ENCODE measurements around the gene MXRA7.
"Not testable (repeated sequence)": the region's sequence is repeated elsewhere in the genome, so short reads cannot be mapped to it uniquely, and the experiment has no call there.

MXRA7 gene

DNA sequence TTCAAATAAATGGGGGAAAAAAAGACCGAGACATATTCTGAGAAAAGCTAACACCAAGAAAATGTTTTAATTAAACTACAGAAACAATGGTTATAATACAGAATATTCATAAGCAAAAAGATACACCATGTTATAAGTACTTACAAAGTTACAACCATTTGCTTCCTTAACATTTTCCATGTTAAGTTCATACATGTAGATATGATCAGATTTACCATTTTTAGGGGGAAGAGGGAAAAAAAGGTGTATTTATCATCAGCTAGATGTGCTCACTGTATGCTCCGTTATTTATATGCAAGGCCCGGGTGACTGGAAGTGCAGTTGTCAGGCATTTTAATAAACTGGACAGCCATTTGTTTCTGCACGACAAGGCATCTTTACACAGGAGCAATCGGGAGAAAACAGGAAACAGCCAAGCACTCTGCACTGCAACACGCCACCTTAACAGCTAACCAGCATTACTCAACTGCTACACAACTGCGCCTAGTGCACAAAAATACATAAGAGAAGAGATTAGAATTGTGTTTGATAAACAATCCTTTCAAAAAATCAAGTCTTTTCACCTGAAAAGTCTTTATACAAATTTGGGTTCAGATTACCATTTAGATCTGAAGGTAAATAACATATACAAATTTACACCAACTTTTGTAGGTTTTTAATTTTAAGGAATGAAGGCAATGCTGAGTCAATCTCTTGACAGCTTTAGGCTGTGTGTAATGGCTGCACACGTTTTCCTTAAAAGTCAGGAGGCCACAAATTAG lies 23.5 kb upstream of the MXRA7 start:
- peak overlapping the region; percentile 99 for H3K4me3 ChIP-seq (ENCODE audit: low read length)

DNA sequence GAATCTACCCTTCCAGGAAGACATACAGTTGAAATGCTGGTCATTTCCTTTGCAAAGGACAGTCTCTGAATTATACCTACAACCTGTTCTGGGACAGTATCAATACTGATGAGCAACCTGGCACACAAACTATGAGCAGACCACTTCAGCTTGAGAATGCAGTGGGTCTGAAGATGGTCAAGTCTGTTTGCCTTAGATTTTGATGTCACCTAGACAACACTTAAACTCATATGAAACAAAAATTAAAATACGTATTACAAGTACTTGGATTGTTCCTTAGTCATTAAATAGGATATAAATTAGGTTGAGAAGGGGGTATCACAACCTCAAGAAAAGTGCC lies 22.8 kb upstream of the MXRA7 start:
- Histone ChIP-seq H3K4me3 (ENCODE audit: low read length) (peak overlapping the region; percentile 99), H3K36me3 (ENCODE audit: control insufficient read depth, insufficient read depth, low read length, severe bottlenecking) (peaks cover 51% of the 10 kb centered on the region)
- no peak for DNase-seq (ENCODE audit: low read depth)

More for the DNA sequence above, 23.5 kb upstream of the MXRA7 start:
- Histone ChIP-seq H3K9me3 (ENCODE audit: control insufficient read depth, low read length) (no peaks in the 10 kb centered on the region), H3K9ac (ENCODE audit: low read length) (peak overlapping the region; percentile 99), H3K4me1 (ENCODE audit: control insufficient read depth, insufficient read depth, low read length) (peaks cover 47% of the 10 kb centered on the region), H3K36me3 (ENCODE audit: control insufficient read depth, insufficient read depth, low read length, severe bottlenecking) (peaks cover 51% of the 10 kb centered on the region), H3K27me3 (replicated peaks; ENCODE audit: control insufficient read depth, insufficient read depth, low read length) (no peaks in the 10 kb centered on the region)
- peak; percentile 45 for DNase-seq (ENCODE audit: low read depth)

DNA sequence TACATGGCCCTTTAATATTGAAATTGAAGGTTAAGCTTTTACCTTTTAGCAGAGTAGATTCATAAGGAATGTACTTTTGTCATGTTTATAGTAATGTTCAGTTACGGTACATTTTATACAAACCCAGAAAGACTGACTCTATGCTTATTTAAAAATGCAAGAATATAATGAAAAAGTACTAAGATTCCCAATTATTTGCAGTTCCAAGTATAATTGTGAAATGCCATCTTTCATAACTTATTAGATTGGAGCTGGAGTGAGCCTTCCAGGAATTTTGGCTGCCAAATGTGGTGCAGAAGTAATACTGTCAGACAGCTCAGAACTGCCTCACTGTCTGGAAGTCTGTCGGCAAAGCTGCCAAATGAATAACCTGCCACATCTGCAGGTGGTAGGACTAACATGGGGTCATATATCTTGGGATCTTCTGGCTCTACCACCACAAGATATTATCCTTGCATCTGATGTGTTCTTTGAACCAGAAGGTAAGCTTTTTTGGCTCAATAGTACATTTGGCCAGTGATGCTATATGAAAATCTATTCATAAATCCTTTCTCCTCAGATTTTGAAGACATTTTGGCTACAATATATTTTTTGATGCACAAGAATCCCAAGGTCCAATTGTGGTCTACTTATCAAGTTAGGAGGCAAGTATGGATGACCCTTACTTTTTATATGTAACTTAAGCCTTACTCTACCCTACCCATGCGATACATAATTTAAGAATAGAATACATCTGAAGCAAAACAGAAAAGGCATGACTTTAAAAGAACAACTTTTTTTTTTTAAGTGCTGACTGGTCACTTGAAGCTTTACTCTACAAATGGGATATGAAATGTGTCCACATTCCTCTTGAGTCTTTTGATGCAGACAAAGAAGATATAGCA lies 22.2 kb upstream of the MXRA7 start:
- peak; percentile 38 for DNase-seq (ENCODE audit: low read depth)
- H3K27me3 ChIP-seq (replicated peaks; ENCODE audit: control insufficient read depth, insufficient read depth, low read length), result no peaks in the 10 kb centered on the region
- peaks cover 51% of the 10 kb centered on the region for H3K36me3 ChIP-seq (ENCODE audit: control insufficient read depth, insufficient read depth, low read length, severe bottlenecking)

More for the DNA sequence above, 22.8 kb upstream of the MXRA7 start:
- Histone ChIP-seq H3K4me1 (ENCODE audit: control insufficient read depth, insufficient read depth, low read length) (peaks cover 42% of the 10 kb centered on the region), H3K9me3 (ENCODE audit: control insufficient read depth, low read length) (no peaks in the 10 kb centered on the region), H3K27me3 (replicated peaks; ENCODE audit: control insufficient read depth, insufficient read depth, low read length) (no peaks in the 10 kb centered on the region), H3K9ac (ENCODE audit: low read length) (peak overlapping the region; percentile 99)

DNA sequence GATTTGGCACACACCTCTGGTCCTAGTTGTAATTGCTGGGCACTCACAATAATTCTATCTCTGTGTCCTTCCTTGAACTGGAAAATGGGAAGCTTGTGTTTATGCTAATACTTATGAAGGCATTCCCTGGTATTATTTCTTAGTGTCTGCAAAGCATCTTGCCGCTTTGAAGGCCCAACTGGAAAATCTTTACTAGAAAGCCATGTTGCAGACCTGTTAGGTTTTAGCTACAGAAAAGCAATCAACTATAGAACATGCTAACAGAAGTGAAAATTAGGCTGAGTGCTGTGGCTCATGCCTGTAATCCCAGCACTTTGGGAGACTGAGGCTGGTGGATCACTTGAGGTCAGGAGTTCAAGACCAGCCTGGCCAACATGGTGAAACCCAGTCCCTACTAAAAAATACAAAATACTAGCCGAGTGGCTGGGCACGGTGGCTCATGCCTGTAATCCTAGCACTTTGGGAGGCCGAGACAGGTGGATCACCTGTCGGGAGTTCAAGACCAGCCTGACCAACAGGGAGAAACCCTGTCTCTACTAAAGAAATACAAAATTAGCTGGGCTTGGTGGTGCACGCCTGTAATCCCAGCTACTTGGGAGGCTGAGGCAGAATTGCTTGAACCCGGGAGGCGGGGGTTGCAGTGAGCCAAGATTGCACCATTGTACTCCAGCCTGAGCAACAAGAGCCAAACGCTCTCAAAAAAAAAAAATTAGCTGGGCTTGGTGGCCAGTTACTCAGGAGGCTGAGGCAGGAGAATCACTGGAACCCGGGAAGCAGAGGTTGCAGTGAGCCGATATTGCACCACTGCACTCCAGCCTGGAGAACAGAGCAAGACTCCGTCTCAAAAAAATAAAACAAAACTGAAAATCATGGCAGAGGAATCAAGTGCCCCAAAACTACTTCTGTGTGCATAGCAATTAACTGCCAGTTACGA lies 21.3 kb upstream of the MXRA7 start:
- Histone ChIP-seq H3K4me1 (ENCODE audit: control insufficient read depth, insufficient read depth, low read length) (peaks cover 53% of the 10 kb centered on the region), H3K36me3 (ENCODE audit: control insufficient read depth, insufficient read depth, low read length, severe bottlenecking) (peaks cover 51% of the 10 kb centered on the region)
- not testable (repeated sequence) for DNase-seq (ENCODE audit: low read depth); H3K9ac ChIP-seq (ENCODE audit: low read length); H3K27me3 ChIP-seq (replicated peaks; ENCODE audit: control insufficient read depth, insufficient read depth, low read length); H3K9me3 ChIP-seq (ENCODE audit: control insufficient read depth, low read length); H3K4me3 ChIP-seq (ENCODE audit: low read length)

More for the DNA sequence above, 22.2 kb upstream of the MXRA7 start:
- Histone ChIP-seq H3K4me3 (ENCODE audit: low read length) (peak overlapping the region; percentile 99), H3K9ac (ENCODE audit: low read length) (no peak overlapping the region), H3K9me3 (ENCODE audit: control insufficient read depth, low read length) (no peaks in the 10 kb centered on the region), H3K4me1 (ENCODE audit: control insufficient read depth, insufficient read depth, low read length) (peaks cover 47% of the 10 kb centered on the region)

DNA sequence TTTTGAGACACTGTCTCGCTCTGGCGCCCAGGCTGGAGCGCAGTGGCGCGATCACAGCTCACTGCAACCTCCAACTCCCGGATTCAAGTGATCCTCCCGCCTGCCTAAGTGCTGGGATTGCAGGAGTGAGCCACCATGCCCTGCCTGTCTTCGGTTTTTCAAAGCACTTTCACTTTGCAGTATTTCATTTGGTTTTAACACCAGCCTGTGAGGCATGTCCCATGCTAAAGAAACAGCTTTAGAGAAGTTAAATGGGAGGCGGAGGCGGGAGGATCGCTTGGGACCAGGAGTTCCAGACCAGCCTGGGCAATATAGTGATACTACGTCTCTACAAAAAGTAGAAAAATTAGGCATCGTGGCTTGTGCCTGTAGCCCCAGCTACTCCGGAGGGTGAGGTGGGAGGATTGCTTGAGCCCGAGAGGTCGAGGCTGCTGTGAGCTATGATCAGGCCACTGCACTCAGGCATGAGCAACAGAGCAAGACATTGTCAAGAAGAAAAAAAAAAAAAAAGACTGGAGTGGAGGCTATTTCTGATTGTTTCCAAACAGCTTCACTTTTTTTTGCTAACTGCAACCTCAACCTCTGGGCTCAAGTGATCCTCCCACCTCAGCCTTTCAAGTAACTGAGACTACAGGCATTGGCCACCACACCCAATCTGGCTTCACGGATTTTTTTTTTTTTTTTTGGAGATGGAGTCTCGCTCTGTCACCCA lies 17.1 kb upstream of the MXRA7 start:
- H3K27me3 ChIP-seq (replicated peaks; ENCODE audit: control insufficient read depth, insufficient read depth, low read length), result no peaks in the 10 kb centered on the region
- peak; percentile 12 for DNase-seq (ENCODE audit: low read depth)
- H3K9ac ChIP-seq (ENCODE audit: low read length), result peak overlapping the region; percentile 95
- H3K9me3 ChIP-seq (ENCODE audit: control insufficient read depth, low read length), result no peaks in the 10 kb centered on the region
- peaks cover 35% of the 10 kb centered on the region for H3K36me3 ChIP-seq (ENCODE audit: control insufficient read depth, insufficient read depth, low read length, severe bottlenecking)
- peaks cover 43% of the 10 kb centered on the region for H3K4me1 ChIP-seq (ENCODE audit: control insufficient read depth, insufficient read depth, low read length)
- peak overlapping the region; percentile 91 for H3K4me3 ChIP-seq (ENCODE audit: low read length)

DNA sequence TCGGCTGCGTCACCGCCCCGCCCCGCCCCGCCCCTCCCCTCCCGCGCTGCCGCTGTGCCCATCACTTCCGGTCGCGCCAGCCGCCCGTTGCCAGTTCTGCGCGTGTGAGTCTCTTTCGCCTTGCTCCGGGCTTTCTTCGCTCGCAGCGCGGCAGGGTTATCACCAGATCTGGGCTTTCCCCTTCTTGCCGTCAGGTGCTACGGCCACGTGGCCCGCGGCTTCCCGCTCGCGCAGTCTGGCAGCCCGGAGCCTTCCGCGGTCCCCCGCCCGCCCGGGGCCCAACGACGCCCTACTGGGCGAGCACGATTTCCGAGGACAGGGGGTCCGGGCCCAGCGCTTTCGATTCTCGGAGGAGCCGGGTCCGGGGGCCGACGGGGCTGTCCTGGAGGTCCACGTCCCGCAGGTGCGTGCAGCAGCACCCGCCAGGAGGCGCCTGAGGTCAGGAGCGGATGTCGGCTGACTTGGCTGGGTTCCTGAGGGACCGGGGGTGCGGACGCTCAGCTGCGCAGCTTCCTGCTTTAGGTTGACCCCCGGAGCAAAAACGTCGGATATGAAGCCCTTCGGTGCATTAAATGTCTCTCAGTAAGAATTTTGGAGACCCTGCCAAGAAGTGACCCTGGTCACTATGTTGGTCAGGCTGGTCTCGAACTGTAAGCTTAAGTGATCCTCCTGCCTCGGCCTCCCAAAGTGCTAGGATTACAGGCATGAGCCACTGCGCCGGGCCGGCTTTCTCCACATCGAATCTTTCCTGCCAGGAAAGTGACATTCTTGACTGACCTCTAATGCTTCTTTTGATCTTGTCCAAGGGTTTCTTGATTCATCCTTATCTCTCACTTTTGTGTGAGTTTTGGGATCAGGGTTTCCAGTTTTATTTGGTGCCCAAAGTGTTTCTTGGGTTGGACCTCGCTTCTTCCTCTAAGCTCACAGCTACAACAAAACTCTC lies 16.3 kb upstream of the MXRA7 start, which contains the start of gene METTL23:
TSS of gene METTL23 (plus strand) at position 64 of the 943 bp plus-strand sequence. CDS start 2,872 bp downstream, outside the sequence.
- H3K4me3 ChIP-seq (ENCODE audit: low read length), result peak within 1 kb of the TSS; percentile 92
- no peaks in the 10 kb centered on the region for H3K9me3 ChIP-seq (ENCODE audit: control insufficient read depth, low read length)
- H3K4me1 ChIP-seq (ENCODE audit: control insufficient read depth, insufficient read depth, low read length), result peaks cover 35% of the 10 kb centered on the region

DNA sequence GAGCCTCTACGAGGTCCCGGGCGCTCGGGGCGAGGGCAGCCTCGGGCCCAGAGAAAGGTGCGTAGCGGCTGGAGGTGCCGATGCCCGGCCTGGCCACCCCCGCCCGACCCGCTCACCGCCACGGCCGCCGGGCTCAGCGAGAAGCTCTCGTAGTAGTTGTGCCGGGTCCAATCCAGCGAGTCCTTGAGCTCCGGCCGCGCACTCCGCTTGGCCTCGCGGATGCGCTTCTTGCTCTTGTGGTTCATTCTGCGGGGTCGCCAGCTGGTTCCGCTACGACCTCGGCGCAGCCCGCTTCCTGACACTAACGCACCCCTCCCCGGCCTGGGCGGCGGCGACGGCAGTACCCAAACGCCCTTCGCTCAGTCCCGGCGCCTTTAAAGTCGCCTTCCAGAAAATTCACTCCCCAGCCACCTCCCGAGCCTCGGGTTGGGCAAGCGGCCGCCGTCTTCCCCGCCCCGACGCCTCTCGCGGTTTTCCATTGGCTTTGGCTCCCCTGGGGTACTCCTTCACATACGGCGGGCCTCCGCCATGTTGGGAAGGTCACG lies 15.5 kb upstream of the MXRA7 start, which contains the start of gene JMJD6:
TSS of gene JMJD6 (minus strand) at position 376 of the 545 bp plus-strand sequence. CDS start at position 245, 131 bp downstream.
- peak within 1 kb of the TSS; percentile 98 for H3K9ac ChIP-seq (ENCODE audit: low read length)
- H3K9me3 ChIP-seq (ENCODE audit: control insufficient read depth, low read length), result no peaks in the 10 kb centered on the region
- peak within 1 kb of the TSS; percentile 92 for H3K4me3 ChIP-seq (ENCODE audit: low read length)
- H3K36me3 ChIP-seq (ENCODE audit: control insufficient read depth, insufficient read depth, low read length, severe bottlenecking), result peaks cover 39% of the 10 kb centered on the region
- peak; percentile 97 for DNase-seq (ENCODE audit: low read depth)
- no peaks in the 10 kb centered on the region for H3K27me3 ChIP-seq (replicated peaks; ENCODE audit: control insufficient read depth, insufficient read depth, low read length)
- H3K4me1 ChIP-seq (ENCODE audit: control insufficient read depth, insufficient read depth, low read length), result peaks cover 35% of the 10 kb centered on the region

More for the DNA sequence above, 16.3 kb upstream of the MXRA7 start, which contains the start of gene METTL23:
- Histone ChIP-seq H3K36me3 (ENCODE audit: control insufficient read depth, insufficient read depth, low read length, severe bottlenecking) (peaks cover 35% of the 10 kb centered on the region), H3K27me3 (replicated peaks; ENCODE audit: control insufficient read depth, insufficient read depth, low read length) (no peaks in the 10 kb centered on the region), H3K9ac (ENCODE audit: low read length) (peak within 1 kb of the TSS; percentile 98)
- peak; percentile 89 for DNase-seq (ENCODE audit: low read depth)

DNA sequence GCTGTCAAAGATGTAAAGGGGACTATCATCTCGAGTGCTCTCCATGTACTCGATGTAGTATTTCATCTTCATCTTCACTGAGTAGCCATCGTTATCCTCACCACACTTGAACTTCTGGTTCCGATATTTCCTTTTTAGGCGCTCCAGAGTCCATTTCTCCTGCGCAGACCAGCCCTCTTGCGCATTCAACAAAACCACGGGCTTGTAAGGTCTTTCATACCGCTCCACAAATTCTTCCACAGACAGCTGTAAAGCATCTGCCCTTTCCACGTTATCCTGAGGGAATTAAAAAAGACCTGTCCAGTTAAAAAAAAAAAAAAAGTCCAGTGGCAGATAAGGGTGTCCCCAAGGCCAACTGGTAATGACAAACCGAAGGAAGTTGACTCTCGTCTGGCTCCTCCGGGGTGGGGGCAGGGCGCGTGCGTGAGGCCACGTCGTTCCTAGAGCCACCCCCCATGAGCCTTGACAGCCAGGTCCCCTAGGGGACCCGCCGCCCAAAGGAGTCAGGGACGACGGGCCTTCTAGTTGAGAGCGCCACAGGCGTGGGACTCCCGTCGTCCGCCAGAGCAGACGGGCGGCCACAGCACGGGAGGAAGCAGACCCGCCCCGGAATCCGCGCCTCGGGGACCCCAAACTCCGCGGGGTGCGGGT lies 14.9 kb upstream of the MXRA7 start:
- Histone ChIP-seq H3K4me3 (ENCODE audit: low read length) (peak overlapping the region; percentile 92), H3K36me3 (ENCODE audit: control insufficient read depth, insufficient read depth, low read length, severe bottlenecking) (peaks cover 42% of the 10 kb centered on the region), H3K9ac (ENCODE audit: low read length) (peak overlapping the region; percentile 98), H3K4me1 (ENCODE audit: control insufficient read depth, insufficient read depth, low read length) (peaks cover 35% of the 10 kb centered on the region), H3K27me3 (replicated peaks; ENCODE audit: control insufficient read depth, insufficient read depth, low read length) (no peaks in the 10 kb centered on the region), H3K9me3 (ENCODE audit: control insufficient read depth, low read length) (no peaks in the 10 kb centered on the region)
- DNase-seq (ENCODE audit: low read depth), result peak; percentile 71

DNA sequence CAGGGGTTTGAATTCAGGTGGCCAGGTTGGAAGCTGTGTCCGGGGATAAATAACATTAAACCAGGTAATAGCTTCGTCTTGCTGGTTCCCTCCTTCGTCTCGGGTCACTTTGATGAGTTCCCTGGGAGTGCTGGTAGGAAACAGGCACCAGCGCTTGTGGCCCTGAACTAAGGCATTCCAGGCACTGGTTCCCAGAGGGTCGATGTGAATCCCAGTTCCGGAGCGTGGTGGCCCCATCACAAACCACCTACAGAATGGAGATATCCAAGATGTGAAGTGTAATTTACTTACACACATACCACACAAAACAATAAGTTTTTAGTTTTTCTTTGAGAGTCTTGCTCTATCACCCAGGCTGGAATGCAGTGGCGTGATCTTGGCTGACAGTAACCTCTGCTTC lies 13.0 kb upstream of the MXRA7 start:
- Histone ChIP-seq H3K9ac (ENCODE audit: low read length) (no peak overlapping the region), H3K36me3 (ENCODE audit: control insufficient read depth, insufficient read depth, low read length, severe bottlenecking) (peaks cover 55% of the 10 kb centered on the region), H3K4me1 (ENCODE audit: control insufficient read depth, insufficient read depth, low read length) (peaks cover 31% of the 10 kb centered on the region), H3K27me3 (replicated peaks; ENCODE audit: control insufficient read depth, insufficient read depth, low read length) (no peaks in the 10 kb centered on the region), H3K4me3 (ENCODE audit: low read length) (no peak overlapping the region), H3K9me3 (ENCODE audit: control insufficient read depth, low read length) (no peaks in the 10 kb centered on the region)
- DNase-seq (ENCODE audit: low read depth), result no peak

All from adipocyte (in vitro differentiated cells).